ENCODE measurements around the gene DEDD.

DEDD gene

GRCh38 chr1:161132410-161133219 is at the start of gene DEDD:
Gene DEDD (minus strand): TSS chr1:161132667. CDS start chr1:161124462, 8,205 bp downstream.
- peak; percentile 81 to 89 (median 88) for DNase-seq

GRCh38 chr1:161182214-161182613 is 49.7 kb upstream of the DEDD start:
- DNase-seq, result peak in 5 of 6 experiments; percentile 8 to 65 (median 50)

GRCh38 chr1:161180639-161181038 is 48.2 kb upstream of the DEDD start:
- DNase-seq, result peak in 1 of 6 experiments; percentile 14

GRCh38 chr1:161179698-161180097 is 47.2 kb upstream of the DEDD start:
- no peak for DNase-seq

- DNase-seq, result no peak
Measured at GRCh38 chr1:161177936-161178244, 45.4 kb upstream of the DEDD start.

- DNase-seq, result peak; percentile 83 to 98 (median 90)
Measured at GRCh38 chr1:161177112-161177935, 44.9 kb upstream of the DEDD start, which contains the start of gene B4GALT3. Gene B4GALT3 (minus strand): TSS chr1:161177507. CDS start chr1:161176060, 1,447 bp downstream.

- no peak for DNase-seq
Measured at GRCh38 chr1:161176468-161177111, 44.1 kb upstream of the DEDD start.

GRCh38 chr1:161175771-161176453 is 43.4 kb upstream of the DEDD start:
- DNase-seq, result no peak

- no peak for DNase-seq
Measured at GRCh38 chr1:161174911-161175310, 42.4 kb upstream of the DEDD start.

- no peak for DNase-seq
Measured at GRCh38 chr1:161173711-161174110, 41.2 kb upstream of the DEDD start.

- no peak for DNase-seq
Measured at GRCh38 chr1:161172776-161173376, 40.4 kb upstream of the DEDD start.

GRCh38 chr1:161172349-161172748 is 39.9 kb upstream of the DEDD start:
- no peak for DNase-seq

- no peak for DNase-seq
Measured at GRCh38 chr1:161171696-161172095, 39.2 kb upstream of the DEDD start.

GRCh38 chr1:161171191-161171590 is 38.7 kb upstream of the DEDD start:
- no peak for DNase-seq

GRCh38 chr1:161168906-161169305 is 36.4 kb upstream of the DEDD start:
- DNase-seq, result no peak

GRCh38 chr1:161166669-161167548 is 34.4 kb upstream of the DEDD start:
- DNase-seq, result no peak

GRCh38 chr1:161165742-161166668 is 33.5 kb upstream of the DEDD start, which contains the start of gene PPOX:
Gene PPOX (plus strand): TSS chr1:161166426. CDS start chr1:161166848, 422 bp downstream.
- peak; percentile 86 to 96 (median 92) for DNase-seq

- DNase-seq, result no peak
Measured at GRCh38 chr1:161164901-161165610, 32.6 kb upstream of the DEDD start.

- DNase-seq, result no peak
Measured at GRCh38 chr1:161163793-161164192, 31.3 kb upstream of the DEDD start.

Data from stimulated activated naive CD4-positive, alpha-beta T cell (primary cell).